GM19099 (cell line): Measurements from ENCODE around the gene HOOK1.

Experiments
- POLR2A ChIP-seq: IDR thresholded peaks from 3 replicates; pipeline ENCODE4 v1.6.1; 2011; ENCODE audit warnings: low read depth; ENCODE audit not compliant: insufficient read length; ENCODE audit errors: extremely low read depth

HOOK1 gene

GRCh38 chr1:59857679-59858354 is 43.1 kb downstream of the HOOK1 start:
- no peak for TF ChIP-seq POLR2A

GRCh38 chr1:59866462-59866861 is 51.7 kb downstream of the HOOK1 start:
- TF ChIP-seq POLR2A, result no peak

GRCh38 chr1:59871746-59872145 is 57.0 kb downstream of the HOOK1 start:
- TF ChIP-seq POLR2A, result no peak

- TF ChIP-seq POLR2A, result no peak
Measured at GRCh38 chr1:59877108-59877682, 62.4 kb downstream of the HOOK1 start.

GRCh38 chr1:59878370-59878769 is 63.6 kb downstream of the HOOK1 start:
- TF ChIP-seq POLR2A, result no peak

GRCh38 chr1:59879574-59879973 is 64.8 kb downstream of the HOOK1 start:
- TF ChIP-seq POLR2A, result no peak

GRCh38 chr1:59879996-59880505 is 65.3 kb downstream of the HOOK1 start:
- TF ChIP-seq POLR2A, result no peak

- TF ChIP-seq POLR2A, result no peak
Measured at GRCh38 chr1:59880735-59881134, 66.0 kb downstream of the HOOK1 start.

- TF ChIP-seq POLR2A, result no peak
Measured at GRCh38 chr1:59885160-59885832, 70.5 kb downstream of the HOOK1 start.

GRCh38 chr1:59892841-59893811 is 78.4 kb downstream of the HOOK1 start:
- no peak for TF ChIP-seq POLR2A

- TF ChIP-seq POLR2A, result no peak
Measured at GRCh38 chr1:59897165-59897564, 82.4 kb downstream of the HOOK1 start.

- no peak for TF ChIP-seq POLR2A
Measured at GRCh38 chr1:59898927-59899326, 84.2 kb downstream of the HOOK1 start.

GRCh38 chr1:59900640-59901039 is 85.9 kb downstream of the HOOK1 start:
- TF ChIP-seq POLR2A, result no peak

- TF ChIP-seq POLR2A, result no peak
Measured at GRCh38 chr1:59901770-59902388, 87.1 kb downstream of the HOOK1 start.
